Small intestine (tissue), 7 donors: ENCODE results near the gene NPY2R. TPM values are rescaled to one million over a fixed set of nuclear protein-coding genes. Genes with fewer than 3 reads are reported as not detected.

Experiments
- DNase-seq, 2 donors: peaks; one replicate each; pipeline versions ENCODE4 v3.0.0 to v3.0.0-alpha.2; 2013
- FAIRE-seq: peaks from 2 replicates; lab custom pipeline; 2012; peaks lifted over from hg19 to GRCh38; lab: Jason Lieb, UNC
- H3K27ac ChIP-seq, 3 donors: one replicate each; pipeline ENCODE4 v1.5.1; 2013; ENCODE audit warnings: low read length in 2 of 3, mild to moderate bottlenecking in 2 of 3, control low read depth in 1 of 3, inconsistent platforms in 1 of 3, low read depth in 1 of 3, moderate library complexity in 1 of 3
- H3K27me3 ChIP-seq, 3 donors: one replicate each; pipeline ENCODE4 v1.6.1; 2013; ENCODE audit warnings: low read length in 3 of 3, inconsistent platforms in 1 of 3; ENCODE audit not compliant: control insufficient read depth in 3 of 3, insufficient read depth in 3 of 3
- H3K36me3 ChIP-seq, 3 donors: one replicate each; pipeline ENCODE4 v1.6.1; 2013; ENCODE audit warnings: low read length in 3 of 3, inconsistent platforms in 1 of 3, low read depth in 1 of 3, mild to moderate bottlenecking in 1 of 3, moderate library complexity in 1 of 3; ENCODE audit not compliant: control insufficient read depth in 3 of 3, insufficient read depth in 2 of 3
- H3K4me1 ChIP-seq, 3 donors: one replicate each; pipeline ENCODE4 v1.6.1; 2013; ENCODE audit warnings: low read length in 2 of 3, inconsistent platforms in 1 of 3, low read depth in 1 of 3, mild to moderate bottlenecking in 1 of 3, moderate library complexity in 1 of 3; ENCODE audit not compliant: control insufficient read depth in 3 of 3, insufficient read depth in 2 of 3
- H3K4me3 ChIP-seq, 3 donors: one replicate each; pipeline ENCODE4 v1.5.1; 2013; ENCODE audit warnings: low read length in 3 of 3, control low read depth in 1 of 3, inconsistent platforms in 1 of 3, low read depth in 1 of 3, mild to moderate bottlenecking in 1 of 3, moderate library complexity in 1 of 3
- H3K9me3 ChIP-seq, 2 donors: one replicate each; pipeline ENCODE4 v1.6.1; 2013; ENCODE audit warnings: low read depth in 1 of 2, low read length in 1 of 2; ENCODE audit not compliant: control insufficient read depth in 2 of 2, insufficient read depth in 1 of 2
- WGBS, 3 donors: extraction: QIAGEN DNeasy Blood & Tissue Kit; methylation state at CpG; one replicate each; pipeline ENCODE4 v1.1.7; 2013; 5-methylcytosine and 5-hydroxymethylcytosine counted together
- polyA plus RNA-seq, 4 donors: library from polyadenylated mRNA; stranded (reverse) in 3 of 4; unstranded in 1 of 4; fragments of 200-250 nt in 3 of 4; fragments of 120-200 nt in 1 of 4; gene quantifications; one replicate each; pipeline versions ENCODE4 v1.2.1 to v1.2.3, GENCODE V29; 2013
- donor health status: healthy with polysubstance abuse.
- donor health status: control.
- donor health status: control.
- donor health status: Bipolar disorder and iron deficiency.
- donor health status: healthy.

Gene NPY2R
- polyA plus RNA-seq, 4 donors = 0.28 to 2.2 TPM; not detected in 2

DNA sequence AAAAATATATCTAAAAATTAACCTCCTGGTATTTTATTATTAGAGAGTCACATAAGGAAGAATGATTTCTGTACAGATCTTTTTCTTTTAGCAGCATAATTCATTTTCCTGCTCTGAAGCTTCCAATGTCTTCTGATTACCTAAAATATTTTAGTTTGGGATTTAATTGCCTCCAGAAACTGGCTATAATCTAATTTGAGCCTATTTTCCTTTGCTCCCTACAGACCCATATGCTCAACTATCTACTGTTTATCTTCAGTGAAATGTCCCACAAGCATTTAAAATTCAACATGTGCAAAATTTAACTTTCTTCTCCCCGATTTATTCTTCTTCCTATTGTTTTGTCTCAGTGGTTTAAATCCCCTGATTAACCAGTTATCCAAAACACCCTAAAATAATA, 29.1 kb downstream of the NPY2R start:
- FAIRE-seq = no peak
- Histone ChIP-seq H3K36me3 (no peaks in the 10 kb centered on the region), H3K4me1 (no peaks in the 10 kb centered on the region), H3K9me3 (peaks cover 0 to 4% of the 10 kb centered on the region in 2 donors), H3K27me3 (no peaks in the 10 kb centered on the region), H3K27ac (no peak overlapping the region), H3K4me3 (no peak overlapping the region)
- WGBS, 3 donors = 71 to 81% (median 79%) methylated on average over 1 of the region's 1 CpG
- no peak for DNase-seq

DNA sequence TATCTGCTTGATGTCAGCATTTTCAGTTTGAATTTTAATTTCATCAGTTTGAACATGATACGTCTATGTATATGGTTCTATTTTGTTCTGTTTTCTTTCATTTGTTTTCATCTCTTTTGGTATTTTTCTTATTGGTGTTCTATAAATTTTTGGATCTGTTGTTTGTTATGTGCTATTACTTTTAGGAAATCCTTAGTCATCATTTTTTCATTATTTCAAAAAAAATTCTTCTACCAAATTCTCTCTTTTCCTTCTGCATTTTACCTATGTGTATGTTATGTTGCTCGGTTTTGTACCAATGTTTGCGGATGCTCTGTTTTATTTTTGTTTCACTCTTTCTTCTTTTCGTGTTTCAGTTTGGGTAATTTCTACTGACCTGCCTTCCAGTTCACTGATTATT, 32.8 kb downstream of the NPY2R start:
- H3K27me3 ChIP-seq = no peaks in the 10 kb centered on the region
- FAIRE-seq (no peak), DNase-seq (no peak)
- H3K36me3 ChIP-seq = no peaks in the 10 kb centered on the region
- WGBS, 3 donors = 87 to 92% (median 92%) methylated on average over 4 of the region's 4 CpGs
- no peaks in the 10 kb centered on the region for H3K4me1 ChIP-seq
- H3K4me3 ChIP-seq = no peak overlapping the region
- H3K9me3 ChIP-seq = peaks cover 0 to 4% of the 10 kb centered on the region in 2 donors
- no peak overlapping the region for H3K27ac ChIP-seq

DNA sequence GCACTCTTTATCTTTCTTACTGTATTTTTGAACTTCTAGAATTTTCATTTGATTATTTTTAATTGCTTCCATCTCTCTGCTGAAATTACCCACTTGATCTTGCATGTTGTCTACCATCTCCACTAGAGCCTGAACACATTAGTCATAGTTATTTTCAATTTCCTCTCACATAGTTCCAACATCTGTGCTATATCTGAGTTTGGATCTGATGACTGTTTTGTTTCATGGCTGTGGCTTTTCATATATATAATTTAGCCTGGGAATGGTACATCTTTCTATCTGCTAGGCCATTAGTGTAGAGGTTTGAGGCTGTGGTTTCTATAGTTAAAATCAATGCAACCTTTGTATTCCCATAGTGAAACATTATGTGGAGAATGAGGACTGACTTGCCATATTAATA, 33.2 kb downstream of the NPY2R start:
- no peak overlapping the region for H3K4me3 ChIP-seq
- DNase-seq (no peak), FAIRE-seq (no peak)
- H3K4me1 ChIP-seq = no peaks in the 10 kb centered on the region
- no peaks in the 10 kb centered on the region for H3K36me3 ChIP-seq
- H3K9me3 ChIP-seq = peaks cover 0 to 3% of the 10 kb centered on the region in 2 donors
- H3K27ac ChIP-seq = no peak overlapping the region
- no peaks in the 10 kb centered on the region for H3K27me3 ChIP-seq

DNA sequence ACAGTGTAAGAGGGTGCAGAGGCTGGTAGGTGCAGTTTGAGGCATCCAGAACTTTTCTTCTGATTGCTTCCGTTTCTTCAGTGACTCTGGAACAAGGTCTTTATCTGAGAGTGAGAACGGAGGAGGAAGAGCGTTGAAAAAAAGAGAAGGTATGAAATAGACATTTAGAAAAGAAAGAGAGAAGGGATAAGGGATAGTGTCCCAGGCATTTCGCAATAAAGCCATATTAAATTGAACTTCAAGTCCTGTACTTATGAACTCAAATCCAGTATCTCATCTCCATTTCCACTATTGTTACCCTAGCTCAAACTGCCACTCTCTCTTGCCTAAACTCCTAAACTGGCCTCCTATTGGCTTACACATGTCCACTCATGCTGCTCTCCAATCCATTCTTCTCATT, 36.7 kb downstream of the NPY2R start:
- DNase-seq = no peak

DNA sequence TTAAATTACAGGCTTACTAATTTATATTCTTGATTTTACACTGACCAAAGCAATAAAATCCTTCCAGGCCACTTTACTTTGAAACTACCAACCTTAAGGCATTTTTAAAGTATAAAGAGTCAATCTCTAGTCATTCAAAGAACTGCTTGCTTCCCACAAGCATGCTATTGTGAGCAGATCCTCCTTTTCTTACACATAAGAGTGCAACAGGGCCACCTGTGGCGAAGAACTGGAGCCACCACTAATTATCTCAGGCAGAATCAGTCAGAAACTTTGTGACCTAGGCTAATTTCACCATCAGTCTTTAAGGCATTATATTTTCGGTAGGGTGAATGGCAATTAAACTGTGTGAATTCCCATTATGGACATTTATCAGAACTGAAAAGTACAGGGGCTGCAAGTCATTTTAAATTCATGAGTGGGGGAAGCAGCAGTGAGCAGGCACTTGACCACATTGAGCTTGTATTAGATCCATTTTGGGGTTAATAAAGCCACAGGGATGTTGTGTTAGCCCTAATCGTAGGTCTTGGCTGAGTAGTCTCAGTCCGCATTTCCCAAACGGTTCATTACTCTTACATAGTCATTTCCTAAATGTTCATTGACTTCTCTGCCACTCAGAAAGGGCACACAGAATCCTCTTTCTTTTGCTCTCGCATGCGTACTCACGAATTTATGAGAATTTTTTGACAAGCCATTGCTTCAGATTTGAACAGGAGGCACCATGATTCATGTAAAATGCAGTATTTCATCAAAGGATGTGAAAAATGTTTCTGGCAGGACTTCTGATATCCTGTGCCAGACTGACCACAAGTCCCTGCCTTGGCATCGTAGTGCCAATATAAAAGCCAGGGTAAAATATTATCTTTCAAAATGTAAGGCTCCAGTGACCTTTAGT, 39.8 kb downstream of the NPY2R start:
- H3K27ac ChIP-seq = no peak overlapping the region
- 72 to 79% (median 73%) methylated on average over 9 of the region's 9 CpGs for WGBS, 3 donors
- FAIRE-seq = no peak

More for the DNA sequence above, 36.7 kb downstream of the NPY2R start:
- no peaks in the 10 kb centered on the region for H3K36me3 ChIP-seq
- H3K4me3 ChIP-seq = no peak overlapping the region
- H3K4me1 ChIP-seq = no peaks in the 10 kb centered on the region
- no peak overlapping the region for H3K27ac ChIP-seq
- H3K27me3 ChIP-seq = no peaks in the 10 kb centered on the region
- no peak for FAIRE-seq
- H3K9me3 ChIP-seq = no peaks in the 10 kb centered on the region
- 76 to 87% (median 82%) methylated on average over 4 of the region's 4 CpGs for WGBS, 3 donors

DNA sequence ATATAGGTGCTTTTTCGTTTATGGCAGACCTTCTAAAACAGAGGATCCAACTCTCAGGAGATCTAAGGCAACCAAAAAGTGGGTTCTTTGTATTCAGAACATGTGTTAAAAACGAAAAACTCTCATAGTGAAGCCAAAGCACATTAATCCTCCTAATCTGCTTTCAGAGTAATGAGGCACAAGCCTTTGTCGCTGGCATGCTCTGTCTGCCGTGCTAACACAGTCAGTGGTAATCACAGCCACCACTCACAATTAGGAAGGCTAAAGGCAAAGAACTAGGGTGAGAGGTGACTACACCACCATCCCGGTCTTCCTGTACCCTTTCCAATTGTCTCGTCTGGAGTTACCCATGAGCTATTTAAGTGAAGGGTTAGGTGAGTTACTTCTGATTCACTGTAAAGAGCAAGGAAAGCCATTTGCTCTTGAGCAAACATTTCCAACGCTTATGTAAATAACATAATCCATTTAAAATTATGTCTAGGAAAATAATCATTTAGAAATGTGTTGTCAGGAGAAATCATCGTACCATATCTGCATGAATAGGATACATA, 40.7 kb downstream of the NPY2R start:
- Histone ChIP-seq H3K4me3 (no peak overlapping the region), H3K36me3 (no peaks in the 10 kb centered on the region), H3K4me1 (no peaks in the 10 kb centered on the region), H3K9me3 (no peaks in the 10 kb centered on the region), H3K27ac (no peak overlapping the region), H3K27me3 (no peaks in the 10 kb centered on the region)
- FAIRE-seq (no peak), DNase-seq (no peak)
- WGBS, 3 donors = 36 to 48% (median 46%) methylated on average over 8 of the region's 8 CpGs

More for the DNA sequence above, 39.8 kb downstream of the NPY2R start:
- Histone ChIP-seq H3K4me3 (no peak overlapping the region), H3K27me3 (no peaks in the 10 kb centered on the region), H3K4me1 (no peaks in the 10 kb centered on the region), H3K36me3 (no peaks in the 10 kb centered on the region), H3K9me3 (no peaks in the 10 kb centered on the region)
- no peak for DNase-seq

DNA sequence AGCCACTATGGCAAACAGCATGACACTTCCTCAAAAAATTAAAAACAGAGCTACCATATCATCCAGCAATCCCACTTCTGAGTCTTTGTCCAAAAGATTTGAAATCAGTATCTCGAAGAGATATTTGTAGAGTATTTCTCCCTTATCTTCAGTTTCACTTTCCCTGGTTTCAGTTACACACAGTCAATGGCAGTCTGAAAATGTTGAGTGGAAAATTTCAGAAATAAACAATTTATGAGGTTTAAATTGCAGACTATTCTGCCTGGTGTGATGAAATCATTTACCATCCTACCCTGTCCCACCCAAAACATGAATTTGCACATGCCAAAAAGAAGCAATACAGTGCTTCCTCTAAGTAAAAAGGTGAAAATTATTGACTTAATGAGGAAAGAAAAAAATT, 43.9 kb downstream of the NPY2R start:
- WGBS, 3 donors = 16 to 43% (median 29%) methylated on average over 1 of the region's 1 CpG
- Histone ChIP-seq H3K9me3 (no peaks in the 10 kb centered on the region), H3K36me3 (no peaks in the 10 kb centered on the region), H3K4me3 (no peak overlapping the region), H3K4me1 (no peaks in the 10 kb centered on the region), H3K27me3 (no peaks in the 10 kb centered on the region), H3K27ac (no peak overlapping the region)
- no peak for FAIRE-seq
- no peak for DNase-seq

DNA sequence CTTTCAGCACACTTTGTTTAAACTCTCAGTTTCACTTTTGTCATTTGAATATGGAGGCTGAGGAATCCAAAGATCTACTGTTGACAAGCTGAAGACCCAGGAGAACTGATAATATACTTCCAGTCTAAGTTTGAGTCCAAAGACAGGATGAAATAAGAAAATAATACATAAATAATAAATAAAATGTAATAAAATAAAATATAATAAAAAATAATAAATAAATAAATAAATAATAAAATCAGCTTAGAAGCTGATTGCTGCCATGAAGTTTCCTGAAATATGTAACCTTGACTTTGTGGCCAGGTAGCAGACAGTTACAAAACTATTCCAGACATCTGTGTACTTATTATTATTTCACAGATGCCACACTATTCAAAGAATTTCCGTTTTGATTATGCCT, 55.0 kb downstream of the NPY2R start:
- 63 to 85% (median 68%) methylated on average over 1 of the region's 1 CpG for WGBS, 3 donors
- DNase-seq (no peak), FAIRE-seq (no peak)
- H3K4me3 ChIP-seq = no peak overlapping the region
- H3K27me3 ChIP-seq = no peaks in the 10 kb centered on the region
- H3K4me1 ChIP-seq = no peaks in the 10 kb centered on the region
- H3K27ac ChIP-seq = no peak overlapping the region
- H3K36me3 ChIP-seq = no peaks in the 10 kb centered on the region
- no peaks in the 10 kb centered on the region for H3K9me3 ChIP-seq
